PC-3 (cell line): ENCODE measurements around the gene CTCFL.

Source experiments
- CTCF ChIP-seq: fragments of 300-600 bp; sonication (generic); conservative IDR thresholded peaks from 2 replicates; pipeline ENCODE4 v1.5.1; 2017; ENCODE audit warnings: antibody characterized with exemption, low read depth, mild to moderate bottlenecking, low read length
- EZH2 ChIP-seq: fragments of 300-600 bp; sonication (generic); IDR thresholded peaks from one replicate; pipeline ENCODE4 v1.6.1; 2017; ENCODE audit warnings: antibody characterized with exemption, mild to moderate bottlenecking, low read length; ENCODE audit not compliant: unreplicated experiment
- EZH2phosphoT487 ChIP-seq: fragments of 300-600 bp; sonication (generic); IDR thresholded peaks from 2 replicates; pipeline ENCODE4 v1.6.1; 2018; ENCODE audit warnings: mild to moderate bottlenecking, antibody characterized with exemption, low read length, borderline replicate concordance

- peak; percentile 60 for TF ChIP-seq CTCF
- no peak for TF ChIP-seq EZH2
- TF ChIP-seq EZH2phosphoT487 = no peak
Measured at GRCh38 chr20:57464642-57465211, 60.2 kb downstream of the CTCFL start.
